Measurements from ENCODE around the gene ST6GALNAC6.

GRCh38 chr9:127860260-127860659 lies 39.1 kb downstream of the ST6GALNAC6 start:
- TF ChIP-seq, protein P1, sequence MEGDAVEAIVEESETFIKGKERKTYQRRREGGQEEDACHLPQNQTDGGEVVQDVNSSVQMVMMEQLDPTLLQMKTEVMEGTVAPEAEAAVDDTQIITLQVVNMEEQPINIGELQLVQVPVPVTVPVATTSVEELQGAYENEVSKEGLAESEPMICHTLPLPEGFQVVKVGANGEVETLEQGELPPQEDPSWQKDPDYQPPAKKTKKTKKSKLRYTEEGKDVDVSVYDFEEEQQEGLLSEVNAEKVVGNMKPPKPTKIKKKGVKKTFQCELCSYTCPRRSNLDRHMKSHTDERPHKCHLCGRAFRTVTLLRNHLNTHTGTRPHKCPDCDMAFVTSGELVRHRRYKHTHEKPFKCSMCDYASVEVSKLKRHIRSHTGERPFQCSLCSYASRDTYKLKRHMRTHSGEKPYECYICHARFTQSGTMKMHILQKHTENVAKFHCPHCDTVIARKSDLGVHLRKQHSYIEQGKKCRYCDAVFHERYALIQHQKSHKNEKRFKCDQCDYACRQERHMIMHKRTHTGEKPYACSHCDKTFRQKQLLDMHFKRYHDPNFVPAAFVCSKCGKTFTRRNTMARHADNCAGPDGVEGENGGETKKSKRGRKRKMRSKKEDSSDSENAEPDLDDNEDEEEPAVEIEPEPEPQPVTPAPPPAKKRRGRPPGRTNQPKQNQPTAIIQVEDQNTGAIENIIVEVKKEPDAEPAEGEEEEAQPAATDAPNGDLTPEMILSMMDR (IDR thresholded peaks at IDR 0.05 in 2 of 3, conservative IDR thresholded peaks at IDR 0.05 in 1 of 3; ENCODE audit: borderline replicate concordance in 1 of 3, insufficient read depth in 1 of 3, low read depth in 2 of 3, low read length in 2 of 3), result no peak
- TF ChIP-seq SP1 (IDR thresholded peaks at IDR 0.05; ENCODE audit: low read depth), result no peak
